Transverse colon (tissue), 4 donors: ENCODE measurements around the gene PAPOLG. TPM values are rescaled to one million over a fixed set of nuclear protein-coding genes. Genes with fewer than 3 reads are reported as not detected.

ENCODE experiments used
- DNase-seq: peaks from one replicate; pipeline ENCODE4 v3.0.0-alpha.2; 2019
- H3K27ac ChIP-seq, 4 donors: fragments of 200-600 bp; sonication (generic); 2 replicates each; pipeline ENCODE4 v1.5.1; 2016 to 2018; ENCODE audit warnings: inconsistent platforms in 4 of 4
- H3K27me3 ChIP-seq: fragments of 200-600 bp; sonication (generic); 2 replicates; pipeline ENCODE4 v1.5.1; 2017; ENCODE audit warnings: inconsistent platforms
- H3K36me3 ChIP-seq, 4 donors: fragments of 200-600 bp; sonication (generic); 2 replicates each; pipeline ENCODE4 v1.5.1; 2017 to 2019; ENCODE audit warnings: inconsistent platforms in 4 of 4
- H3K4me1 ChIP-seq, 4 donors: fragments of 200-600 bp; sonication (generic); 2 replicates each; pipeline ENCODE4 v1.5.1; 2017 to 2020; ENCODE audit warnings: inconsistent platforms in 4 of 4
- H3K4me3 ChIP-seq, 4 donors: fragments of 200-600 bp; sonication (generic); 1 replicate in 1 of 4; 2 replicates in 3 of 4; pipeline versions ENCODE4 v1.5.1 to v1.6.1; 2017 to 2019; ENCODE audit warnings: inconsistent platforms in 4 of 4
- H3K9me3 ChIP-seq, 2 donors: fragments of 200-600 bp; sonication (generic); 2 replicates each; pipeline ENCODE4 v1.5.1; 2017 to 2019; ENCODE audit warnings: inconsistent platforms in 2 of 2
- EP300 ChIP-seq: sonication (generic); formaldehyde crosslinking; IDR thresholded peaks from one replicate; pipeline ENCODE4 v1.6.1; 2017; ENCODE audit warnings: antibody characterized with exemption, low read depth
- POLR2A ChIP-seq: fragments of 450-650 bp; IDR thresholded peaks from one replicate; pipeline ENCODE4 v1.6.1; 2016; ENCODE audit warnings: antibody characterized with exemption, mild to moderate bottlenecking, moderate library complexity
- POLR2AphosphoS5 ChIP-seq, 3 donors: sonication (generic); formaldehyde crosslinking; IDR thresholded peaks; one replicate each; pipeline ENCODE4 v1.6.1; 2016; ENCODE audit warnings: antibody characterized with exemption in 3 of 3
- WGBS, 2 donors: methylation state at CpG; one replicate each; pipeline ENCODE4 v1.1.5; 2018; ENCODE audit warnings: low coverage in 1 of 2; 5-methylcytosine and 5-hydroxymethylcytosine counted together
- in situ Hi-C, 4 donors: fragments of 200-750 bp; cut with MboI; loops; one replicate each; pipeline versions ENCODE4 v1.15.0 to v1.15.1; 2017; ENCODE audit warnings: low sequenced_read_pairs in 3 of 4, low pct_ligation_motif_present in 1 of 4, low pct_unique_long_range_greater_than_20kb in 1 of 4
- intact Hi-C: fragments of 100-400 bp; cut with DNase I; formaldehyde crosslinking; loops from one replicate; pipeline ENCODE4 v1.15.1; 2023; ENCODE audit warnings: low total_unique reads
- total RNA-seq, 4 donors: library from RNA; depleted of rRNA; stranded (reverse); fragments of >200 nt; gene quantifications; one replicate each; pipeline ENCODE4 v1.1.0, GENCODE V29; 2016
- TF ChIP-seq, protein P1 (sequence below), 5 experiments: fragments of 200-600 bp in 3 of 5; fragments of 450-650 bp in 2 of 5; sonication (generic) in 3 of 5; IDR thresholded peaks; 1 replicate in 2 of 5; 2 replicates in 3 of 5; pipeline ENCODE4 v1.5.1; 2016 to 2017; ENCODE audit warnings: antibody characterized with exemption in 5 of 5, inconsistent platforms in 3 of 5, mild to moderate bottlenecking in 2 of 5, moderate library complexity in 1 of 5

Gene PAPOLG
- total RNA-seq, 4 donors from 2014 or later, result 6.0 to 16.5 (median 12.2) TPM

DNA sequence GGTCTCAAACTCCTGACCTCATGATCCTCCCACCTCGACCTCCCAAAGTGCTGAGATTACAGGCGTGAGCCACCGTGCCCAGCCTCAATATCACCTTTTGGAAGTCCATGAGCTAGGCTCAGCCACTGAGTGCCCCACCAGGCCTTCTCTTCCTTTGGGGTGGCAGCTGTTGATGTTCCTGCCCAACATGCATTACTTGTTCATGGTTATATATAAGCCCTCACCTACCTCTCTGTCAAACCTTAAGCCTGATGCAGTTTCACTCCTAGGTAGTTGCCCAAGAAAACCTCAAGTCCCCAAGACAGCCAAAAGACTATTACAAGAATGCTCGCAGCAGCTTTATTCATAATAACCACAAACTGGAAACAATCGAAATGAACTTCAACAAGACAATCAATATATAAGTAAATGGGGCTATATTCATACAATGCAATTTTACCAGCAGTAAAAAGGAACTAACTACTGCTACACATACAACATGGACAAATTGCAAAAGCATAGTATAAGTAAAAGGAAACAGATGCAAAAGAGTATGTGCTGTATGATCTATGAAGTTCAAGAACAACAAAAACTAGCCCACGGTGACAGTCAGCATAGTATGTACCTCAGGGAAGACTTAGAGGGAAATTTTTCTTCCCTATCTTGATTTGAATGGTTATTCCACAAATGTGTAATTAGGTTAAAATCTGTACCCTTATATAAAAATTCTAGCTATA lies 65.7 kb downstream of the PAPOLG start:
- H3K27ac ChIP-seq, result no peak overlapping the region
- H3K4me1 ChIP-seq, result no peaks in the 10 kb centered on the region
- no peak for DNase-seq
- H3K9me3 ChIP-seq, result no peaks in the 10 kb centered on the region
- H3K27me3 ChIP-seq, result no peaks in the 10 kb centered on the region
- no peaks in the 10 kb centered on the region for H3K36me3 ChIP-seq
- WGBS, 2 donors, result 84% methylated on average over 3 to 6 of the region's 6 CpGs
- TF ChIP-seq POLR2AphosphoS5 (IDR thresholded peaks at IDR 0.05) (no peak), EP300 (no peak), POLR2A (no peak)
- TF ChIP-seq, protein P1, sequence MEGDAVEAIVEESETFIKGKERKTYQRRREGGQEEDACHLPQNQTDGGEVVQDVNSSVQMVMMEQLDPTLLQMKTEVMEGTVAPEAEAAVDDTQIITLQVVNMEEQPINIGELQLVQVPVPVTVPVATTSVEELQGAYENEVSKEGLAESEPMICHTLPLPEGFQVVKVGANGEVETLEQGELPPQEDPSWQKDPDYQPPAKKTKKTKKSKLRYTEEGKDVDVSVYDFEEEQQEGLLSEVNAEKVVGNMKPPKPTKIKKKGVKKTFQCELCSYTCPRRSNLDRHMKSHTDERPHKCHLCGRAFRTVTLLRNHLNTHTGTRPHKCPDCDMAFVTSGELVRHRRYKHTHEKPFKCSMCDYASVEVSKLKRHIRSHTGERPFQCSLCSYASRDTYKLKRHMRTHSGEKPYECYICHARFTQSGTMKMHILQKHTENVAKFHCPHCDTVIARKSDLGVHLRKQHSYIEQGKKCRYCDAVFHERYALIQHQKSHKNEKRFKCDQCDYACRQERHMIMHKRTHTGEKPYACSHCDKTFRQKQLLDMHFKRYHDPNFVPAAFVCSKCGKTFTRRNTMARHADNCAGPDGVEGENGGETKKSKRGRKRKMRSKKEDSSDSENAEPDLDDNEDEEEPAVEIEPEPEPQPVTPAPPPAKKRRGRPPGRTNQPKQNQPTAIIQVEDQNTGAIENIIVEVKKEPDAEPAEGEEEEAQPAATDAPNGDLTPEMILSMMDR (IDR thresholded peaks at IDR 0.05), result no peak
- no peak overlapping the region for H3K4me3 ChIP-seq
- in situ Hi-C loops (no loop called here), intact Hi-C loops (no loop called here)

- Histone ChIP-seq H3K4me3 (no peak overlapping the region), H3K27me3 (no peaks in the 10 kb centered on the region), H3K4me1 (no peaks in the 10 kb centered on the region), H3K27ac (no peak overlapping the region), H3K36me3 (no peaks in the 10 kb centered on the region), H3K9me3 (no peaks in the 10 kb centered on the region)
- no peak for DNase-seq
- in situ Hi-C loops, result no loop called here
- TF ChIP-seq, protein P1 (IDR thresholded peaks at IDR 0.05), result no peak
- TF ChIP-seq POLR2AphosphoS5 (IDR thresholded peaks at IDR 0.05), result no peak
- no peak for TF ChIP-seq EP300
- no peak for TF ChIP-seq POLR2A
- 75 to 93% methylated on average over 4 of the region's 4 CpGs for WGBS, 2 donors
- intact Hi-C loops, result no loop called here
Measured at GRCh38 chr2:60822987-60823386, 66.9 kb downstream of the PAPOLG start.

DNA sequence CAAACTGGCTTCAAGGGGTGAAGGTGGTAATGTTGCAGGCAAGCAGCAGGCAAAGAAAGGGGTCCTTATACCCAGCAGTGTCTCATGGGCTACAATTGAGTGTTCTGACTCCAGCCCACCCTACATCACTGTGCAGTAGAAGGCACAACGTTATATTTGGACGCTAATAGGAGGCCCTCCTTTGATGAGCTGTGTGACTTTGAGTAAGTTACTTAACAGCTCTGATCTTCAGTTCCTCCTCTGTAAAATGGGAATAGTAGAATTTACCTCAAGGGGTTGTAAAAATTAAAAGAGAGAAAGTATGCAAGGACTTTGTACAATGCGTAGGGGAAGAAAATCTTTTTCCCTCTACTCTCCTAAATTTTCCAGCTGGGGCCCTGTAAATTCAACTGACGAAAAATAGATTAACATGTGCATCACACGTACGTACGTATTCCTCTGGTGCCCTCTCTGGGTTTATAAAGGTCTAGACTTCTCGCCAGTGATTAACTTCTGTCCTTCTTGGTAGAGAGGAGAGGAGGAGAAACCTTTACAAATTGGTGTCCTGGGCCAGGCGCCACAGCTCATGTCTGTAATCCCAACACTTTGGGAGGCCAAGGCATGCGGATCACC lies 67.7 kb downstream of the PAPOLG start:
- WGBS, 2 donors, result 72 to 92% methylated on average over 7 to 10 of the region's 10 CpGs

DNA sequence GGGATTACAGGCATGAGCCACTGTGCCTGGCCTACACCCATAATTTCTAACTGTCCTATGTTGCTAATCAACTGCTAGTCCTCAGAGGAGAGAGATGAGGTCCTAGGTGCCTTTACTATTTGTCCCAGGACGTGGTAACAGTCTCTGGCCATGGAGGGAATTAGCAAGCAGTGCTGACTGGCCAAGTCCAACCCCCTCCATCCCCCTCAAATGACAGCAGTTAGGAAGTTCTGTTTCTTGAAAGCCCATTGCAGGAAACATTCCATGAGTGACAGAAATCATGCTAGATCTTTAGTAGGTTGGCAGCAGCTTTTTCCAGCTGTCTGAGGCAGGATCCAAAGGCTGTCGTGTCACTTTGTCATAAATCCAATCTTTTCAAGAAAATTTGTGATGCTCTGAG lies 69.6 kb downstream of the PAPOLG start:
- Histone ChIP-seq H3K27me3 (no peaks in the 10 kb centered on the region), H3K27ac (no peak overlapping the region), H3K9me3 (no peaks in the 10 kb centered on the region), H3K36me3 (no peaks in the 10 kb centered on the region), H3K4me1 (no peaks in the 10 kb centered on the region), H3K4me3 (no peak overlapping the region)
- in situ Hi-C loops (no loop called here), intact Hi-C loops (no loop called here)
- 73% methylated on average over 2 of the region's 2 CpGs; no CpG with 5 or more reads in 1 of the 2 donors for WGBS, 2 donors
- TF ChIP-seq, protein P1 (IDR thresholded peaks at IDR 0.05), result no peak
- TF ChIP-seq POLR2A, result no peak
- DNase-seq, result no peak

More for the DNA sequence above, 67.7 kb downstream of the PAPOLG start:
- Histone ChIP-seq H3K36me3 (no peaks in the 10 kb centered on the region), H3K9me3 (no peaks in the 10 kb centered on the region), H3K4me1 (no peaks in the 10 kb centered on the region), H3K27ac (no peak overlapping the region), H3K27me3 (no peaks in the 10 kb centered on the region), H3K4me3 (no peak overlapping the region)
- in situ Hi-C loops (no loop called here), intact Hi-C loops (no loop called here)
- TF ChIP-seq EP300 (no peak), POLR2AphosphoS5 (IDR thresholded peaks at IDR 0.05) (no peak), POLR2A (no peak)
- TF ChIP-seq, protein P1 (IDR thresholded peaks at IDR 0.05), result no peak
- no peak for DNase-seq
